GM19455 (cell line): ENCODE data around the gene KLHDC9.

Experiments used
- ATAC-seq: cut with Tn5 transposase; IDR thresholded peaks from one replicate; pipeline ENCODE4 v1.9.1; 2021; ENCODE audit not compliant: unreplicated experiment

Gene KLHDC9

DNA sequence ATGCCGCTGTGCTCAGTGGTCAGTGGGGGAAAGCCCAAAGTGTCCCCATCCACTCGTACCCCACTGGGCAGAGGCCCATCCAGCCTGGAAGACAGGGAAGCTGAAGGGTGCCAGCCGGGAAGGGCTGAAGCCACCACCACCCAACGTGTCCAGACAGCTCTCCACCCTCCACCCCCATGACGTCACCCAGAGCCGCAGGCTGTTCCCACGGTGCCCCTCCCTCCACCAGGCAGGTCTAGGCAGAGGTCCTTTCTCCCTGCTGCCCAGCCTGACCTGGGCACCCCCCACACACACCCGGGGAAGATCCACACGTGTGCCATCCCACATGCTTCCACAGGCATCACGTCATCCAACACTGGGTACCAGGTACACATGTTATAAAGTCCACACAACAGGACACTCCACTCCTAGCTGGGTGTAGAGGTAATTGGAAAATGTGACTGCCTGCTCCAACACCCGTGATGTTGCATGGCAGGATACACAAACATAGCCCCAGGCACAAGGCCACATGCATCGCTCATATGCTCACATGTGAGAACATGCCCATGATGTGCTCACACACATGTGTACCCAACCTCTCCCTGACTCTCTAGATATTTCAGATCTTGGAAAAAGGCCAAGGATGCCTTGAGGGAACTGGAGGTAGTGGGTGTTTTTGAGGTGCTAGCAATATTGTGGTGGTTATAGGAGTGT is 23.3 kb upstream of the KLHDC9 start:
- ATAC-seq: no peak

DNA sequence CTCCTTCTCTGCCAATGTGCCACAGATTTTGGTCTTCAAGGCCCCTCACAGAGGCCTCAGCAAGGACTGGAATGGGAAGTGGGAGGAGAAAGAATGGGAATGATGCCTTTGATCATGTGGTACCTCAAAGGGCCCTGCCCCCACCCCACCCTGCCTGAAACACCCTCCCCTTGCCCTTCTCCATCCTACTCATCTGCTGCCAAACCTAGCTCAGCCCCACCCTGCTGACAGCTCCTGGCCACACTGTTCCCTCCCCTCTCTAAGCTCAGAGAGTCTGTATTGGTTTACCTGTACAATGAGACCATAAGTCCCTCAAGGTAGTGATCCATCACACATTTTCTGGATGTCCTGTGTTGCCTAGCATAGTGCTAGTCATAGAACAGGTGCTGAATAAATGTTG is 21.8 kb upstream of the KLHDC9 start:
- no peak for ATAC-seq

DNA sequence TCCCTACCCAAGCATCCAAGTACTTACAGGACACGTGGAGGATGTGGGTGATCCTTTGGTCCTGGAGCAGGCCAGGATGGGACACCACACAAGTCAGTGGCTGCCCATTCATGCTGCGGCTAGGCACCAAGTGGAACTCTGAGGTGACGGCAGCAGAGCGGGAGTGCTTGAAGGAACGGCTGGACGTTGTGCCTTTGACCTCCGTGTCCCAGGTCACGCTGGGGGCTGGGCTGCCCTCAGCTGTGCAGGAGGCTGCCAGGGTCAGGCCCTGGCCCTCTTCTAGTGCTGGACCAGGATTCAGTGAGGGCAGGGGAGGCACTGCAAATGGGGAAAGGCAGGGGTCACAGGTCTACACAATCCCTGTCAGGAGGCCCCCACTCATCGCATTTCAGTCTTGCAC is 20.7 kb upstream of the KLHDC9 start:
- ATAC-seq: no peak

DNA sequence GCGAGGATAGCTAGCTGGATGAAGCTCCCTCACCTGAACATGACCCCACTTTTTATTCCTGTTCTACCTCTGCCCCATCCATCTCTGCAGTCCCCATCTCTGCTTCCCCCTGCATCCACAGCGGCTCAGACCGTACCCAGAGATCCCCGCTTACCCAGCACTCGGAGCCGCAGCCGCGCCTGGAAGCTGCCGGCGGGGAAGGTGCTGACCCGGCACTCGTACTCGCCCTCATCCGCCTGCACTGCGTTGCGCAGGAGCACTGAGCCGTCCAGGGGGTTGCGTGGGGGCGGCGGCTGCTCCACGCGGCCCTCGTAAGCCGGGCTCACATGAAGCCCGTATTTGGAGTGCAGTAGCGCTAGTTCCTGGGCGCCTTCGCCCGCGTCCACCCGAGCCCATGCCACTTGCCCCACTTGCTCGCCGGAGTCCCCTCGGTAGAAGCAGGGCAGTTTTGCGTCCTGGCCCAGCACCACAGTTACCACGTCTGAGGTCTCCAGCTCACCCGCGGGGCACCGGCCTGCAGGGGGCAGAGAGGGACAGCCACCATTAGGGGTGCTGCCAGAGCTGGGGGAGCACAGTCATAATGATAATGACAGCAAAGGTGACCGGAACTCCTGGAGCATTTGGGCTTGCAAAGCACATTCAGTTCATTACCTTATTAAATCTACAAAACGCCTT is 18.6 kb upstream of the KLHDC9 start:
- ATAC-seq: no peak

DNA sequence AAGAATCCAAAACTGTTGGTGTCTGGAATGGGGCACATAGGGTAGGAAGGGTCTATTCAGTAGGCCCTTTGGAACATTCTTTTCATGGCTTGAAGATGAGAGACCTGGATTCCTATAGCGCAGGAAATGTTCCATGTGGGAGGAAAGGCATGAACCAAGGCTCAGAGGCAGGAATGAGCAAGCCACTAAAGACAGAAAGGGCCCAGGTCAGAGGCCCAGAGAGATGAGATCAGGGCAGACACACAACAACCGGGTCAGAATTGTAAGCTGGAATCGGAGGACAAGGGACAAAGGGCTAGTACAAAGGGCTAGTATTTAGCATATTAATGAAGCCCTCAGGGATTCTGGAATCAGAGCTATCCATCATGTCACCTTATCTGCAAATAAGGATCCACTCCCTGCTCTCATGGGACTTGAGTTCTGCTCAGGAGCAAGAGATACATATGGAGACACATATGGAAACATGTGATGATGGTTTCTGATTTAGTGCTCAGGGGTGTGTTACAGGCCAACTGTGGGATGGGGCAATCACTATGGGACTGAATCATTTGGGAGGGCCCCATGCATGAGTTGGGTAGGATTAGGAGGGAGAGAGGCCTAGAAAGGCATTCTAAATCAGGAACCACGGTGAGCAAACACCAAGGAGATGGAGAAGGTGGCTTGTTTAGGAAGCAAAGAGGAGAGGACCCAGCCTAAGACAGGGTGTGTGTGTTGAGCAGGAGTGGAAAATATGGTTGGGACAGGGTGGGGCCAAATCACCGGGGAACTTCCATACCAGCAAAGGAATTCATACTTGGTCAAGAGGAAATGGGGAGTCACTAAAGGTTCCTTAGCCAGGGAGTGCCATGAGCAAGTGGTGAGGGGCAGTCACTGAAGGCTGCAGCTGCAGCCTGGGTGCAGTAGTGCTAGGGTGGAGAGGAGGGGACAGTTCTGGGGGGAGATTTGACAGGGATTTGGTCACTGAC is 17.4 kb upstream of the KLHDC9 start:
- no peak for ATAC-seq

GRCh38 chr1:161081519-161081918 is 16.6 kb upstream of the KLHDC9 start:
- ATAC-seq: no peak

GRCh38 chr1:161082483-161082882 is 15.7 kb upstream of the KLHDC9 start:
- no peak for ATAC-seq

DNA sequence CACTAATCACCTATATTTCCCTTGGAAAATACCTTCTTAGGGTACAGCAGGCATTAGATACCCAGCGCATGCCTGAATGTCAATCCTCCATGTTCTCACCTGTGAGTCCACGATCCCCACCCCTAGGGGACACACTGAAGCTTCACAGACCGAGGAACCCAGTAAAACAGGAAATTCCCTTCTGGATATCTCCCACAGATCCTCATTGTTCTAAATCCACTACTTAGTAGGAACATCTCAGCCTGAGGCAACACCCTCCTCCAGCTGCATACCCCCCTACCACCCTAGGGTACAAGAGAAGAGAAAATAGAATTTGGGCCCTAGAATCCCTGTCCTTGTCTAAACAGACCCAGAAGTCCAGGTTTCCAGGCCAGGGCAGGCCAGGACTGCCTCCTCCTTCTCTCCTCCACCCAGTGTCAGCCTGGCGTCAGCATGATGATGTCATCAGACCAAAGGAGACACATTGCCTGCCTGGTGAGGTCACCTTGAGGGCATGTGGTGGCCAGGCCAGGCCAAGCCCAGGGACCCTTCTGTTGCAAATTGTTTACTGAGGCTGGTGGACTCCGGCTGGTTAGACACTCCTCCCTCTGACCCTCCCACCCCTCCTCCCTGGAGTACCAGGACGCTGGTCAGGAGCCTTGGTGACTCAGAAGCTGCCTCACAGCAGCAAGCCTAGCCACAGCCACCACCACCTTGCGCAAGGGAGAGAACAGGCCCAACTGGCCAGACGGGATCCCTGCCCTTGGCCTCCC is 15.0 kb upstream of the KLHDC9 start:
- ATAC-seq: no peak

DNA sequence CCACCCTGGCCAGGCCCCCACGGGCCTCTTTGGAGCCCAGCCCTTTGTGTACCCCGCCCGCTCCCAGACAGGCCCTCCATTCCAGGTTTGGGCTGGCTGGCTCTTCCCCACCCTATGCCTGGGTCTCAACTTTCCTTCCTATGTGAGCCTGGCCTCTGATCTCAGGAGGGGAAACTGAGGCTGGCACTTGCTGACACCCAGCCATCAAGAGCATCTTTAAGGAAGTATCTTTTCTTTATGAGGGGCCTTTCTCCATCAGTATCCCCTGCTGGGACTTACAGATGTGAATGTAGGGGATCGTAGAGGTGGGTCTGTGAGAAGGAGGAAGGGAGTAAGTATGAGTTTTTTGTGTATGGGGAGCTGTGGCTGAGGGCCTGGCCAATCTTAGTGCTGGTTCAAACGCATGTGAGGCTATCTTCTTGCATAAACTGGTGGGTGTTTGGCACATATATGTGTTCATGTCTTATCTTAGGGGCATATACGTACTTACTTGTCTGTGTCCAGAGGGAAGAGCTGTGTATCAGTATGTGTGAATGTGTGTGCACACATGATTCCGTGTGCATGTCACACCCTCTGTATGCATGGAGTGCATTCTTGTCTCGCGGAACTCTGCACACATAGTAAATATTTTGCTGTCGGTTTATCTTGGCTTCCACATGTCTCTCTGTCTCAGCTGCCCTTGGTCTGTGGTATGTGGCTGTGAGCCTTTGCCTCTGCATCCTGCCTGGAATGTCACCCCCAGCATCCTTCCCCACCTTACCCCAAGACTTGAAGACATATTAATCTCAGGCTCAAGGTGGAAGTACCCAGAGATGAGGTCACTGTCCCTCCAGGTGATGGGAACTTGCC is 14.2 kb upstream of the KLHDC9 start:
- ATAC-seq: no peak

DNA sequence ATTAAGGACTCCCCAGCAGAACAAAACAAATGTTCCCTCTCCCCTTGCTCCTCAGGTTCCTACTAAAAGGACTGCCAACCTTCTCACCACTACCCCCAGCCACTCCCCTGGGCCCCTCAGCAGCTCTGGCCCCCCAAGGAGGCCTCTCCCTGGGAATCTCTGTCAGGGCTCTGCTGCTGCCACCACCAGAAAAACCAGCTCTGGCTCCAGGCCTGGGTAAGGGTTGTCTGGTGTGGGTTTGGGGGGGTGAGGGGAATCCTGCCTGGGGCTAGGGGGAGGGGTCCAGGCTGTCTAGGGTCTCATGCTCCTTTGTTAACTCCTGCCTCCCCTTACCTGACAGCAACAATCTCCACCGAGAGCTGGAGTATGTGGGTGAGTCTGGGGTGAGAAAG is 13.6 kb upstream of the KLHDC9 start:
- no peak for ATAC-seq

DNA sequence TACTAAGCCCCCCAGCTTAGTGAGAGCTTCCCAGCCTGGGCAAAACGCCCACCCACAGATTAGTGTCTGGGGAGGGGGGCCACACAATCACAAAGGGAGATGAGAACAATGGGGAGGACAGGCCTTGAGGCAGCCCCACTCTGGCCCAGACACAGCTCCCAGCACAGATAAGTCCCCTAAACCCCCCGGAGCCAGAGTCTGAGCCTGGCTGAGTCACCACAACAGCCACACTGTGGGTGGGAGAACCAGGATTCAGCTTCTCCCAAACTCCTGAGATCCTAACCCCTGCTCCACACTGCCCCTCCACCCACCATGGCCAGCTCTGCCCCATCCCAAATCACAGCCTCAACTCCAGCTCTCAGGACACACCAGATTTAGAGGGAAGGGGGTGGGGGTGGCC is 13.0 kb upstream of the KLHDC9 start:
- ATAC-seq: no peak

DNA sequence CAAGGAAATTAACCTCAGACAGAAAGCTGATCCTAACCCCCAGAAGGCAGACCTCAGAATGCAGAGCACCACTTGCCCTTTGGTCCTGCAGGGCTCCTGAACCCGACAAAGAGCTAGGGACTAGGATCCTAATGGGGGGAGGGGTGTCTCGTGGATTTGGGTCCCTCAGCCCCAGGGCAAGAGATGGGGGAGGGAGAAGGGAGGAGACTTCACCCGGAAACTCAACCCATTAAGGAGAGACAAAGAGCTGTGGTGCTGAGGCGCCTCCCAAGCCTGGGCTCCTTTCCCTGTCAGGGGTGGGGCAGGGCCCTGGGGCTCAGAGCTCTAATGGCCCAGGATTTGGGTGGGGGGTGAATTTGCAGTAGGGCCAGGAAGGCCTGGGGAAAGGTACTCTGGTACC is 11.7 kb upstream of the KLHDC9 start:
- ATAC-seq: no peak

DNA sequence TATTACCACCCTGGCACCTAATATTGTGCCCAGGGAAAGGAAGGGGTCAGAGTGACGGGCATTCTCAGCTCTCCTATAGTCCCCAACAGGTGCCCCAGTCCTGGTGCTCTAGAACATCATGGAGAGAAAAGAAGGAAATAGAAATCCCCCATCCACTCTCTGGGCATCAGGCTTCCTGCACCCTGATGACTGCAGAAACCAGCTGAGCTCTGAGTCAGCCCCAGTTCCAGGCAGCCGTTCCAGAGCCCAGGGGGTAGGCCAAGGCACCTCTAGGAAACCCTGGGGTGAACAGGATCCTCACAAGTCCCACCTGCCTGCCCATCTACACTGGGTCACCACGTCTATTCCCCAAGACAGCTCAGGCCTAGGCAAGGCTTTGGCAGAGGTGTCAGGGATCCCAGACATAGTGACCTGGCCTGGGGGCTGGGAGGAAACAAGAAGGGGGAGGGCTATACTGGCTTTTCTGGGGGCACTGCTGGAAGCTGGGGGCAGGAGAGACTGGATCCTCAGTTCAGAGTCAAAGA is 9.5 kb upstream of the KLHDC9 start:
- no peak for ATAC-seq

DNA sequence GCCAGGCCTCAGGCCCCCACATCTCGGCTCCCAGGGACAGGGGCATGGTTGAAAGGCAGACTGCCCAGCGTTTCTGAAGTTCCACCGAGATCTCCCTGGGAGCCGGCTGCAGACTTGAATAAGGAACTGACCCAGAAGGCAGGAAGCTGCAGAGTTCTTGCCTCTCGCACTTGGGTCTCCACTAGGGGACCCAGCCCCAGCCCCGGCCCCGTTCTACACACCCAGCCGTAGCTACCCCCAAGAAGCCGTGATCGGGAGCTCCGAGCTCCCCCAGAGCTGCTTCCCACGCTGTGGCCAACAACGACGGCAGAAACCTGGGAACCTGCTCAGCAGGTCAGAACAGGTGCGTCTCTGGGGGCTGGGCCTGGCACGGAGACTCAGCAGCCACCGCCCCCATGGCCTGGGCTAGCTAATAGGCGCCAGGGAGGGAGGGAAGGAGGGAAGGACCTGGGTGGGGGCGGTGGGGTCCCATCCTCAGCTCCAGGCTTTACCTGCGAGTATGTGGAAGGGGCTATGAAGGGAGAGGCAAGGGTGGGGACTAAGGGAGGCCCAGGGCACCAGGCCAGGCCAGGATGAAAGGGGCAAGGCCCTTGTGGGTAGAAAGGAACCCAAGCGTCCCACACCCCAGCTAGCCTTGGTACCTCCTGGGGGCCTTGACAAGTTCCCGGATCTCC is 8.8 kb upstream of the KLHDC9 start, which contains the start of gene NECTIN4:
Gene NECTIN4, minus strand, starts transcription at position 308 of the 674 bp plus-strand sequence. Its CDS starts 262 bp downstream, at position 46.
- no peak for ATAC-seq

GRCh38 chr1:161089938-161090337 is 8.2 kb upstream of the KLHDC9 start:
- no peak for ATAC-seq

DNA sequence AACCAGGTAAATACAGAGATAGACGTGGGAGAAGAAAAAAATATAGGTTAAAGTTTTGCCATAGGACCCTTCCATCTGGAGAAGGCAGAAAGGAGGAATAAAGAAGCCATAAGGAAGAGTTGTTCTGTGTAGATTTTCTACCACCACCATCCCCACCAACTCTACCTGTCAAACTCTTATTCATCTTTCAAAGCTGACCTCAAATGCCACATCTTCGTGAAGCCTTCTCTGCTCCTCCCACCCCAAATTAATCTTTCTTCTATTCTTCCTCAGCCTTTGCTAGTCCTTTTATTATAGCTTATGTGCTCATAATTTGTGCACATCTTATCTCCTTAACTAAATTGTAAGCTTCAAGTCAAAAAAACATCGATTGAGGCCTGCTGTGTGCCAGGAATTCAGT is 7.5 kb upstream of the KLHDC9 start:
- ATAC-seq: no peak

GRCh38 chr1:161091093-161091492 is 7.1 kb upstream of the KLHDC9 start:
- ATAC-seq: no peak

- no peak for ATAC-seq
These were observed 6.2 kb upstream of the KLHDC9 start for GRCh38 chr1:161091796-161092507.

DNA sequence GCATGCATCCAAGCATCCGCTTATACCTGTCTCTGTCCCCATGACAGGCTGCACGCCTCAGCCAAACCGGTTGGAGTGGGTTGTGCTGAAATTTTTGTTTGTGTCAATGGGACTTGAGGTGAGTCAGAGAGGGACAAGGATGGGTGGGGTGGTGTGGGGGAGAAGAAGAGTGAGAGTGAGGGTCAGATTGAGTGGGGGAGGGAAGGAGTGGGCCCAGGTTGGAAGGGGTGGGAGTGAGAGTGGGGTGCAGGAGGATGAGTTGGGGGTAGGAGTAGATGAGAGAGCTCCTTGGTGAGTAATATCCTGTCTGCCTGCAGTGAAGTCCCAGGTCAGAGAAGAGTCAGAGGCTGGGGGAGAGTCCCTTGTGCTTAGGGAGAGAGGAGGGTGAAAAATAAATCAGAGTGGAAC is 5.5 kb upstream of the KLHDC9 start:
- ATAC-seq: no peak
